ENCODE data around the gene OSBPL10.

OSBPL10 gene

DNA sequence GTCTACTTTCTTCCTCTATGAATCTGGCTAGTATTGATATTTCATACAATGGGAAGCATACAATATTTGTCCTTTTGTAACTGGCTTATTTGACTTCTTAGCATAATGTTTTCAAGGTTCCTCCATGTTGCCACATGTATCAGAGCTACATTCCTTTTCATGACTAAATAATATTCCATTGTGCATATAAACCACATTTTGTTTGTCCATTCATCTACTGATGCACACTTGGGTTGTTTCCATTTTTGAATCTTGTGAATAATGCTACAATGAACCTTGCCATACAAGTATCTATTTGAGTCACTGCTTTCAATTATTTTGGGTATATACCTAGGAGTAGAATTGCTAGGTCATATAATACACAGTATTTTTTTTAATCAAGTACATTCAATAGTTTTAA lies 38.0 kb downstream of the OSBPL10 start:
- Histone ChIP-seq H3K27ac (ENCODE audit: low read length) (no peak overlapping the region), H3K9me3 (ENCODE audit: control insufficient read depth in 2 of 2, low read length in 2 of 2) (no peaks in the 10 kb centered on the region), H3K4me1 (ENCODE audit: control insufficient read depth, insufficient read depth, low read length) (no peaks in the 10 kb centered on the region), H3K36me3 (ENCODE audit: control insufficient read depth in 2 of 2, insufficient read depth in 2 of 2, low read length in 2 of 2) (no peaks in the 10 kb centered on the region), H3K27me3 (ENCODE audit: control insufficient read depth in 1 of 2, insufficient read depth in 2 of 2, low read length in 2 of 2) (no peaks in the 10 kb centered on the region), H3K4me3 (ENCODE audit: low read length in 2 of 2) (no peak overlapping the region), H3K9ac (ENCODE audit: low read length in 2 of 2) (no peak overlapping the region)

DNA sequence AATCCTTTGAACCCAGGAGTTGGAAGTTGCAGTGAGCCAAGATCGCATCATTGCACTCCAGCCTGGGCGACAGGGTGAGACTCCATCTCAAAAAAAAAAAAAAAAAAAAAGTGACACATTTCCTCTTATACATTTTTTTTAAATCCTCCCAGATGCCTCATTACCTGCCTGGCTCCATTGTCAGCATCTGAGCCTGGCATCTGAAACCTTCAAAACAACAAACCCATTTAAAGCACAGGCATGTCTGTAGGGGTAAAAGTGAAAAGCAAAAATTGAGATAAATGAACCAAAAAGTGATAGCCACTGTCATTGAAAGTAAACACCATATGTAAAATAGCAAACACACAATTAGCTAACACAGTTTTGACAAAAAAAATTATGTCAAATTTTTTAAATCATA lies 38.6 kb downstream of the OSBPL10 start:
- Histone ChIP-seq H3K9ac (ENCODE audit: low read length in 2 of 2) (no peak overlapping the region), H3K27ac (ENCODE audit: low read length) (no peak overlapping the region), H3K36me3 (ENCODE audit: control insufficient read depth in 2 of 2, insufficient read depth in 2 of 2, low read length in 2 of 2) (no peaks in the 10 kb centered on the region), H3K9me3 (ENCODE audit: control insufficient read depth in 2 of 2, low read length in 2 of 2) (no peaks in the 10 kb centered on the region), H3K27me3 (ENCODE audit: control insufficient read depth in 1 of 2, insufficient read depth in 2 of 2, low read length in 2 of 2) (no peaks in the 10 kb centered on the region), H3K4me3 (ENCODE audit: low read length in 2 of 2) (no peak overlapping the region), H3K4me1 (ENCODE audit: control insufficient read depth, insufficient read depth, low read length) (no peaks in the 10 kb centered on the region)

- H3K36me3 ChIP-seq (ENCODE audit: control insufficient read depth in 2 of 2, insufficient read depth in 2 of 2, low read length in 2 of 2): no peaks in the 10 kb centered on the region
- H3K27me3 ChIP-seq (ENCODE audit: control insufficient read depth in 1 of 2, insufficient read depth in 2 of 2, low read length in 2 of 2): no peaks in the 10 kb centered on the region
- H3K9me3 ChIP-seq (ENCODE audit: control insufficient read depth in 2 of 2, low read length in 2 of 2): no peaks in the 10 kb centered on the region
- H3K4me3 ChIP-seq (ENCODE audit: low read length in 2 of 2): no peak overlapping the region
- no peak overlapping the region for H3K9ac ChIP-seq (ENCODE audit: low read length in 2 of 2)
- H3K4me1 ChIP-seq (ENCODE audit: control insufficient read depth, insufficient read depth, low read length): no peaks in the 10 kb centered on the region
- no peak overlapping the region for H3K27ac ChIP-seq (ENCODE audit: low read length)
These were observed 43.8 kb downstream of the OSBPL10 start for GRCh38 chr3:31937225-31937624.

GRCh38 chr3:31936420-31937060 lies 44.5 kb downstream of the OSBPL10 start:
- no peak overlapping the region for H3K27ac ChIP-seq (ENCODE audit: low read length)
- no peaks in the 10 kb centered on the region for H3K36me3 ChIP-seq (ENCODE audit: control insufficient read depth in 2 of 2, insufficient read depth in 2 of 2, low read length in 2 of 2)
- H3K4me1 ChIP-seq (ENCODE audit: control insufficient read depth, insufficient read depth, low read length): no peaks in the 10 kb centered on the region
- H3K4me3 ChIP-seq (ENCODE audit: low read length in 2 of 2): no peak overlapping the region
- no peaks in the 10 kb centered on the region for H3K9me3 ChIP-seq (ENCODE audit: control insufficient read depth in 2 of 2, low read length in 2 of 2)
- no peaks in the 10 kb centered on the region for H3K27me3 ChIP-seq (ENCODE audit: control insufficient read depth in 1 of 2, insufficient read depth in 2 of 2, low read length in 2 of 2)
- no peak overlapping the region for H3K9ac ChIP-seq (ENCODE audit: low read length in 2 of 2)

DNA sequence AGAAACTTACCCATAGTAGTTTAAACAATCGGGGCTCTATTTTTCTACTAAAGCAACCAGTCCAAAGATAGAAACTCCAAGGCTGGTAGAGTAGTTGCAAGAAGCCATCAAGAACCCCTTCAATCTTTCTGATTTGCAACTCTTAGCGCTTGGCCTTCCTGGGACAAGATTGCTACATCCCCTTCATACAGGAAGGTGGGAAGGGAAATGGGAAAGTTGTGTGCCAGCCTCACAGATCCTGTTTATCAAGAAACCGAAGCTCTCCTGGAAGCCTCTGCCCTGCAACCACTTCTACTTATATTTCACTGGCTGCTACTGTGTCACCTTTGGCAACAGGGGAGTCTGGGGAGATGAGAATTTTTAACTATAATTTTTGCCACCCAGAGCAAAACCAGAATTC lies 46.2 kb downstream of the OSBPL10 start:
- no peak overlapping the region for H3K27ac ChIP-seq (ENCODE audit: low read length)
- H3K9me3 ChIP-seq (ENCODE audit: control insufficient read depth in 2 of 2, low read length in 2 of 2): no peaks in the 10 kb centered on the region
- H3K36me3 ChIP-seq (ENCODE audit: control insufficient read depth in 2 of 2, insufficient read depth in 2 of 2, low read length in 2 of 2): no peaks in the 10 kb centered on the region
- H3K9ac ChIP-seq (ENCODE audit: low read length in 2 of 2): no peak overlapping the region
- H3K4me3 ChIP-seq (ENCODE audit: low read length in 2 of 2): no peak overlapping the region
- no peaks in the 10 kb centered on the region for H3K4me1 ChIP-seq (ENCODE audit: control insufficient read depth, insufficient read depth, low read length)
- H3K27me3 ChIP-seq (ENCODE audit: control insufficient read depth in 1 of 2, insufficient read depth in 2 of 2, low read length in 2 of 2): no peaks in the 10 kb centered on the region

DNA sequence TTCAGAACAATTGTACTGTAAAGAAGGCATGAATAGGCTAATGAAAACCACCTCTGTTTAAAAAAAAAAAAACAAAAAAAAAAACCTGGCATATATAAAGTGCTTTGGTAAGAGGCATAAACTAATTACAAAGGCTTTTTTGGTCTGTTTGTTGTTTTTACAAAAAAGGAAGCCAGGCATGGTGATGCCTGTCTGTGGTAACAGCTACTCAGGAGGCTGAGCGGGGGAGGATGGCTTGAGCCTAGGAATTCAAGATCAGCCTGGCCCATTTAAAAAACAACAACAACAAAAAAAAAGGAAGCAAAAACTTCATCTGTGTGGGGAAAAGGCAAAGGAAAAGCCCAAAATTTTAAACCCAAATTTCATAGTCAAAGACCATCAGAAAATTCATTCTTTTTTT lies 47.0 kb downstream of the OSBPL10 start:
- Histone ChIP-seq H3K4me3 (ENCODE audit: low read length in 2 of 2) (no peak overlapping the region), H3K27me3 (ENCODE audit: control insufficient read depth in 1 of 2, insufficient read depth in 2 of 2, low read length in 2 of 2) (no peaks in the 10 kb centered on the region), H3K27ac (ENCODE audit: low read length) (no peak overlapping the region), H3K9me3 (ENCODE audit: control insufficient read depth in 2 of 2, low read length in 2 of 2) (no peaks in the 10 kb centered on the region), H3K36me3 (ENCODE audit: control insufficient read depth in 2 of 2, insufficient read depth in 2 of 2, low read length in 2 of 2) (no peaks in the 10 kb centered on the region), H3K4me1 (ENCODE audit: control insufficient read depth, insufficient read depth, low read length) (no peaks in the 10 kb centered on the region), H3K9ac (ENCODE audit: low read length in 2 of 2) (no peak overlapping the region)

DNA sequence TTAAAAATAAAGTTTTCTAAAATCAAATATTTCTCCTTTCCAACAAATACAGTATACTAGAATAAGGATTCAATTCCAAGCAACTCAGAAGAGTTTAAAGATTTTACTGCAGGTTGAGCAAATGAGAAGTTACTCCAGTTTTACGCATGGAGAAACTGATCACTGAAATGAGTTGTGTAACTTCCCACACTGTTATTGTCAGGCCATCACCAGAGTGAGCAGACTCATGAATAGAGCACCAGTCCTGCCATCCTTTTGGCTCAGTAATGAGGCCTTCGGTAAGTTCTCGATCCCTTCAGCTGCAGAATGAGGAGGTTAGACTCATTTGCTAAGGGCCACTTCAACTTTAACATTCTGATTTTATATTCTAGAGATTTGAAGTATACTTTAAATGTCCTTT lies 48.1 kb downstream of the OSBPL10 start:
- Histone ChIP-seq H3K9me3 (ENCODE audit: control insufficient read depth in 2 of 2, low read length in 2 of 2) (no peaks in the 10 kb centered on the region), H3K4me1 (ENCODE audit: control insufficient read depth, insufficient read depth, low read length) (no peaks in the 10 kb centered on the region), H3K36me3 (ENCODE audit: control insufficient read depth in 2 of 2, insufficient read depth in 2 of 2, low read length in 2 of 2) (no peaks in the 10 kb centered on the region), H3K27ac (ENCODE audit: low read length) (no peak overlapping the region), H3K4me3 (ENCODE audit: low read length in 2 of 2) (no peak overlapping the region), H3K27me3 (ENCODE audit: control insufficient read depth in 1 of 2, insufficient read depth in 2 of 2, low read length in 2 of 2) (no peaks in the 10 kb centered on the region), H3K9ac (ENCODE audit: low read length in 2 of 2) (no peak overlapping the region)

DNA sequence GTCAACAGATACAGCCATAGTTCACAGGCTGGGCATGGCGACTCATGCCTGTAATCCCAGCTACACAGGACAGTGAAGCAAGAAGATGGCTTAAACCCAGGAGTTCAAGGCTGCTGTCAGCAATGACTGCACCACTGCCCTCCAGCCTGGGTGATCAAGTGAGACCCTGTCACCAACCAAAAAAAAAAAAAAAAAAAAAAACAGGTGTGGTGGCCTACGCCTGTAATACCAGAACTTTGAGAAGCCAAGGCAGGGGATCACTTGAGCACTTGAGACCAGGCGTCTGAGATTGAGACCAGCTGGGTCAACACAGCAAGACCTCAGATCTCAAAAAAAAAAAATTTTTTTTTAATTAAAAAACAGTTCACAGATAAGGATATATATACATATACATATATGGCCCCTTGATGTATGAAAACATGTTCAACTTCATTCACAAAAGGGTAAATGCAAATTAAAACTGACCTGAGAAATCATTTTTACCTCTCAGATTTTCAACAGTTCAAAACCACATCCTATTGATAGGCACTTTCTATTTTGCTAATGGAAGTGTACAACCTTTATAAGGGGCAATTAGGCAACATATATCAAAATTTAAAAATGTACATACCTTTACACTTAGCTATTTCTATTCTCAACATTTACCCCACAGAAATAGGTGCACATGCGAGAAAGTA lies 51.1 kb downstream of the OSBPL10 start:
- Histone ChIP-seq H3K36me3 (ENCODE audit: control insufficient read depth in 2 of 2, insufficient read depth in 2 of 2, low read length in 2 of 2) (no peaks in the 10 kb centered on the region), H3K4me3 (ENCODE audit: low read length in 2 of 2) (no peak overlapping the region), H3K9ac (ENCODE audit: low read length in 2 of 2) (no peak overlapping the region), H3K27me3 (ENCODE audit: control insufficient read depth in 1 of 2, insufficient read depth in 2 of 2, low read length in 2 of 2) (no peaks in the 10 kb centered on the region), H3K27ac (ENCODE audit: low read length) (no peak overlapping the region), H3K9me3 (ENCODE audit: control insufficient read depth in 2 of 2, low read length in 2 of 2) (no peaks in the 10 kb centered on the region), H3K4me1 (ENCODE audit: control insufficient read depth, insufficient read depth, low read length) (no peaks in the 10 kb centered on the region)

GRCh38 chr3:31927811-31928210 lies 53.3 kb downstream of the OSBPL10 start:
- H3K9me3 ChIP-seq (ENCODE audit: control insufficient read depth in 2 of 2, low read length in 2 of 2): no peaks in the 10 kb centered on the region
- no peak overlapping the region for H3K9ac ChIP-seq (ENCODE audit: low read length in 2 of 2)
- H3K27me3 ChIP-seq (ENCODE audit: control insufficient read depth in 1 of 2, insufficient read depth in 2 of 2, low read length in 2 of 2): no peaks in the 10 kb centered on the region
- no peak overlapping the region for H3K27ac ChIP-seq (ENCODE audit: low read length)
- no peaks in the 10 kb centered on the region for H3K36me3 ChIP-seq (ENCODE audit: control insufficient read depth in 2 of 2, insufficient read depth in 2 of 2, low read length in 2 of 2)
- no peaks in the 10 kb centered on the region for H3K4me1 ChIP-seq (ENCODE audit: control insufficient read depth, insufficient read depth, low read length)
- no peak overlapping the region for H3K4me3 ChIP-seq (ENCODE audit: low read length in 2 of 2)

DNA sequence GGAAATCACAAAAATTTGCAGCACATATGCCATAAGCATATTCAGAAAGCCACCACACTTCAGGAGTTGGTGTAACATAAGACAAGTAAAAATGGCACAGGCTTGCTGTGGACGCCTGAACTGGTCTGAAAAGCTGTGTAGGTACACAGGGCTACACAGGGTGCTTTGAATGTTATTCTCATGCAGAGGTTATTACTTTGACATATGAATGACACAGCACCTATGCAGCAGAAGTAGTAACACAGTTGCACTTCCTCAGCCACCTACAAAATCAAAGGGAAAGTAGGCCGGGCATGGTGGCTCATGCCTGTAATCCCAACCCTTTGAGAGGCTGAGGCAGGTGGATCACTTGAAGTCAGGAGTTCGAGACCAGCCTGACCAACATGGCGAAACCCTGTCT lies 54.5 kb downstream of the OSBPL10 start:
- Histone ChIP-seq H3K9me3 (ENCODE audit: control insufficient read depth in 2 of 2, low read length in 2 of 2) (no peaks in the 10 kb centered on the region), H3K27me3 (ENCODE audit: control insufficient read depth in 1 of 2, insufficient read depth in 2 of 2, low read length in 2 of 2) (no peaks in the 10 kb centered on the region), H3K4me1 (ENCODE audit: control insufficient read depth, insufficient read depth, low read length) (no peaks in the 10 kb centered on the region), H3K4me3 (ENCODE audit: low read length in 2 of 2) (no peak overlapping the region), H3K9ac (ENCODE audit: low read length in 2 of 2) (no peak overlapping the region), H3K36me3 (ENCODE audit: control insufficient read depth in 2 of 2, insufficient read depth in 2 of 2, low read length in 2 of 2) (no peaks in the 10 kb centered on the region), H3K27ac (ENCODE audit: low read length) (no peak overlapping the region)

DNA sequence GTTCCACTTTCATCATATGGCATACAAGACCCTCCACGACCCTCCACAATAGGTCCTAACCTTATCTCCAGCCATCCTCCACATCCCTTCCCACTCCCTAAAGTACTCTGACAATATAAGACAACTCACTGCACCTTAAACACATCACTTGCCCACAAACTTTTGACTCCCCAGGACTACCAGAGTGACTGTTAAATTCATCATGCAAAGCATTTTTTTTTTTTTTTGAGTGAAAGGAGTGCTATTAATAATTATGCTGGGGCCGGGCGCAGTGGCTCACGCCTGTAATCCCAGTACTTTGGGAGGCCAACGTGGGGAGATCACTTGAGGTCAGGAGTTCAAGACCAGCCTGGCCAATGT lies 55.8 kb downstream of the OSBPL10 start:
- Histone ChIP-seq H3K4me1 (ENCODE audit: control insufficient read depth, insufficient read depth, low read length) (no peaks in the 10 kb centered on the region), H3K9me3 (ENCODE audit: control insufficient read depth in 2 of 2, low read length in 2 of 2) (peaks cover 0 to 4% of the 10 kb centered on the region in 2 donors), H3K27ac (ENCODE audit: low read length) (no peak overlapping the region), H3K36me3 (ENCODE audit: control insufficient read depth in 2 of 2, insufficient read depth in 2 of 2, low read length in 2 of 2) (no peaks in the 10 kb centered on the region), H3K4me3 (ENCODE audit: low read length in 2 of 2) (no peak overlapping the region), H3K9ac (ENCODE audit: low read length in 2 of 2) (no peak overlapping the region), H3K27me3 (ENCODE audit: control insufficient read depth in 1 of 2, insufficient read depth in 2 of 2, low read length in 2 of 2) (no peaks in the 10 kb centered on the region)
